KMS-11 (cell line): ENCODE measurements around the gene ARHGEF7.
A peak's percentile ranks its signal among the peaks of the same experiment; 100 is the strongest.

Experiments used
- H2AFZ ChIP-seq: fragments of 200-600 bp; sonication (generic); 2 replicates; pipeline ENCODE4 v1.6.1; 2016; ENCODE audit warnings: antibody characterized with exemption, mixed run types, low read depth
- H3K27ac ChIP-seq: fragments of 200-600 bp; sonication (generic); 2 replicates; pipeline ENCODE4 v1.6.1; 2016; ENCODE audit warnings: mild to moderate bottlenecking, mixed run types
- H3K27me3 ChIP-seq: fragments of 200-600 bp; sonication (generic); 2 replicates; pipeline ENCODE4 v1.6.1; 2017; ENCODE audit warnings: mild to moderate bottlenecking, low read depth, mixed run types, moderate library complexity; ENCODE audit not compliant: insufficient read depth
- H3K36me3 ChIP-seq: fragments of 200-600 bp; sonication (generic); 2 replicates; pipeline ENCODE4 v1.6.1; 2017; ENCODE audit warnings: mild to moderate bottlenecking, mixed run types; ENCODE audit not compliant: insufficient read depth
- H3K4me1 ChIP-seq: fragments of 200-600 bp; sonication (generic); 2 replicates; pipeline ENCODE4 v1.6.1; 2016; ENCODE audit warnings: mild to moderate bottlenecking, low read depth, mixed run types; ENCODE audit not compliant: poor library complexity, severe bottlenecking
- H3K4me2 ChIP-seq: fragments of 200-600 bp; sonication (generic); 2 replicates; pipeline ENCODE4 v1.7.0; 2016; ENCODE audit warnings: mild to moderate bottlenecking, mixed run types
- H3K4me3 ChIP-seq: fragments of 200-600 bp; sonication (generic); IDR thresholded peaks from 2 replicates; pipeline ENCODE4 v1.6.1; 2017; ENCODE audit warnings: low read depth, low read length, mixed read lengths; ENCODE audit not compliant: insufficient read depth
- H3K79me2 ChIP-seq: fragments of 200-600 bp; sonication (generic); 2 replicates; pipeline ENCODE4 v1.6.1; 2016; ENCODE audit warnings: low read depth, mixed run types; ENCODE audit not compliant: insufficient read depth
- H3K9ac ChIP-seq: fragments of 200-600 bp; sonication (generic); 2 replicates; pipeline ENCODE4 v1.6.1; 2016; ENCODE audit warnings: mild to moderate bottlenecking, mixed run types
- H4K20me1 ChIP-seq: fragments of 200-600 bp; sonication (generic); 2 replicates; pipeline ENCODE4 v1.6.1; 2016; ENCODE audit warnings: mild to moderate bottlenecking, mixed run types; ENCODE audit not compliant: insufficient read depth
- TF ChIP-seq, protein P1 (sequence below): fragments of 200-600 bp; sonication (generic); conservative IDR thresholded peaks from 2 replicates; pipeline ENCODE4 v1.6.1; 2017; ENCODE audit warnings: low read depth, mild to moderate bottlenecking, antibody characterized with exemption, low read length, moderate library complexity, mixed read lengths

Gene ARHGEF7

DNA sequence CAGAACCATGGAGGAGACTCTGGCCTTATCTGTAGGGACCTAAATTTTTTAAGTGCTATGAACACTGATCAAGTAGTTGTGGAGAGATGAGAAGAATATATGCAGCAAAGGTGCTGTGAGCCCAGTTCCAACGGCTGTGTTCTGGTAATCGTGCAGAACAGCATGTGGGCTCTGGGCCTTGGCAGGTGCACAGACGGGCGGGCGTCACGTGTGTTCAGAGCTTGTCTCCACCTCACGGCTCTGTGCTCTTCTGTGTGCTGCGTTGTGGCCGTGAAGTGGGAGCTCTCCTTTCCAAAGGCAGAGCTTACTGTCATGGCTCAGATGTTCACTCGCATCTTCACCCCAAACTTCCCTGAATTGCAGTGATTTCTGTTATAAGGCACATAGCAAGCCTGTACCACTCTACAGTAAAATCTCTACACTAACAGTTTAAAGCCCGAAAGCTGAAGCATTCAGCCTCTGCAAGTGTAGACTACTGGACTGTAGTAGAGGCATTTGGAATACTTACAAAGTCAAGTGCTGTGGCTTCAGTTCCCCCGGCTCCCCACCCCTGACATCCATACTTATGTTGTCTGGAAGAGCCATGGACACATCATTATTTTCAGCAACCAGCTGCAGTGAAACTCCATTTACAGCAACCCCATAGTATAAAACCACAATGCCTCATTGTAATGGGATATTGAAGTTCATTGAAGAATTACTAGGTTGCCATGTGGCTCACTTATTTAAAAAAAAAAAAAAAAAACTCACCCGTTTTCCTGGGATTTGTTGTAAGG, 177.8 kb downstream of the ARHGEF7 start:
- no peak overlapping the region for H2AFZ ChIP-seq
- H3K9ac ChIP-seq, result no peak overlapping the region
- TF ChIP-seq, protein P1, sequence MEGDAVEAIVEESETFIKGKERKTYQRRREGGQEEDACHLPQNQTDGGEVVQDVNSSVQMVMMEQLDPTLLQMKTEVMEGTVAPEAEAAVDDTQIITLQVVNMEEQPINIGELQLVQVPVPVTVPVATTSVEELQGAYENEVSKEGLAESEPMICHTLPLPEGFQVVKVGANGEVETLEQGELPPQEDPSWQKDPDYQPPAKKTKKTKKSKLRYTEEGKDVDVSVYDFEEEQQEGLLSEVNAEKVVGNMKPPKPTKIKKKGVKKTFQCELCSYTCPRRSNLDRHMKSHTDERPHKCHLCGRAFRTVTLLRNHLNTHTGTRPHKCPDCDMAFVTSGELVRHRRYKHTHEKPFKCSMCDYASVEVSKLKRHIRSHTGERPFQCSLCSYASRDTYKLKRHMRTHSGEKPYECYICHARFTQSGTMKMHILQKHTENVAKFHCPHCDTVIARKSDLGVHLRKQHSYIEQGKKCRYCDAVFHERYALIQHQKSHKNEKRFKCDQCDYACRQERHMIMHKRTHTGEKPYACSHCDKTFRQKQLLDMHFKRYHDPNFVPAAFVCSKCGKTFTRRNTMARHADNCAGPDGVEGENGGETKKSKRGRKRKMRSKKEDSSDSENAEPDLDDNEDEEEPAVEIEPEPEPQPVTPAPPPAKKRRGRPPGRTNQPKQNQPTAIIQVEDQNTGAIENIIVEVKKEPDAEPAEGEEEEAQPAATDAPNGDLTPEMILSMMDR, result no peak
- H3K4me1 ChIP-seq, result peaks cover 13% of the 10 kb centered on the region
- H3K27me3 ChIP-seq, result no peaks in the 10 kb centered on the region
- no peaks in the 10 kb centered on the region for H4K20me1 ChIP-seq
- no peaks in the 10 kb centered on the region for H3K79me2 ChIP-seq
- H3K27ac ChIP-seq, result no peak overlapping the region
- no peak overlapping the region for H3K4me3 ChIP-seq
- H3K4me2 ChIP-seq, result no peak overlapping the region
- H3K36me3 ChIP-seq, result no peaks in the 10 kb centered on the region

DNA sequence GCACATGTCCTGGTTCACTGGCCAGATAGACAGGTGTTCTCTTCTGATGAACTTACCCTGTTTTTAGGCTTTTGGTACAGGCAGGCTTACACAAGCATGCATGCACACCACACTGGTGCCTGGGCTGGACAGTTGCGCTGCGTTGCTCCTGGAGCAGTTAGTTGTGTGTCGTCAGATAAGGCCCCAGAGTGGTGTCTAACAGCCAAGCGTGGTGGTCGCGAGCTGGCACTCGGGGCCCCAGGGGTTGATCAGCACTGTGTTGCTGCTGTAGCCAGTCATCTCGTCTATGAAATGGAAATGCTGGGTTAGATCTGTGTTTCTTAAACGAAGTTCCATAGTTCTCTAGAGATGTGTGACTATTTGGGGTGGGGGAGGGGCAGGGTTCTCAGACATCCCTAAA, 180.8 kb downstream of the ARHGEF7 start:
- H2AFZ ChIP-seq, result no peak overlapping the region
- peaks cover 13% of the 10 kb centered on the region for H3K4me1 ChIP-seq
- no peak overlapping the region for H3K4me3 ChIP-seq
- no peak overlapping the region; the same call in 1 of the 2 replicates for H3K4me2 ChIP-seq
- no peaks in the 10 kb centered on the region for H3K27me3 ChIP-seq
- H3K9ac ChIP-seq, result no peak overlapping the region
- H3K27ac ChIP-seq, result no peak overlapping the region
- no peaks in the 10 kb centered on the region for H3K79me2 ChIP-seq
- TF ChIP-seq, protein P1, result no peak
- H3K36me3 ChIP-seq, result no peaks in the 10 kb centered on the region
- no peaks in the 10 kb centered on the region for H4K20me1 ChIP-seq

DNA sequence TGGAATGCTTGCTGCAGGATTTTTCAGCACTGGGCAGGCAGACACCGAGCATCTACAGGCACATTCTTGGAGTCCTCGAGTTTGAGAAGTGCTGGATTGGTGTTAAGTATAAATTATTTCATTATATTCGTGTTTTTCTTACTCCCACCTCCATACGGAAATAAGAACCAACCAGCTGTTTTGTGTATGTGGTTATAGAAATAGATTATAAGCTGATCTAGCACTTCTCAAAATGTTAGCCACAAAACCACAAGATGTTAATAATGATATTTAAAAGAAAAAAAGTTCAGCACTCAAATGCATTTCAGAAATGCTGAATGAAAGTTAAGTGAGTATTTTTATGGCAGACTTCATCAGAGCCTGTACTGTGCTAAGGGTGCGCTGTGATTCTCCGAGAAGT, 181.3 kb downstream of the ARHGEF7 start:
- no peaks in the 10 kb centered on the region for H3K79me2 ChIP-seq
- no peak overlapping the region for H2AFZ ChIP-seq
- peak overlapping the region; percentile 17; the same call in 1 of the 2 replicates for H3K4me2 ChIP-seq
- TF ChIP-seq, protein P1, result no peak
- H3K36me3 ChIP-seq, result no peaks in the 10 kb centered on the region
- no peak overlapping the region for H3K27ac ChIP-seq
- no peaks in the 10 kb centered on the region for H3K27me3 ChIP-seq
- H3K4me1 ChIP-seq, result peaks cover 13% of the 10 kb centered on the region
- H3K4me3 ChIP-seq, result no peak overlapping the region
- no peaks in the 10 kb centered on the region for H4K20me1 ChIP-seq
- no peak overlapping the region for H3K9ac ChIP-seq

DNA sequence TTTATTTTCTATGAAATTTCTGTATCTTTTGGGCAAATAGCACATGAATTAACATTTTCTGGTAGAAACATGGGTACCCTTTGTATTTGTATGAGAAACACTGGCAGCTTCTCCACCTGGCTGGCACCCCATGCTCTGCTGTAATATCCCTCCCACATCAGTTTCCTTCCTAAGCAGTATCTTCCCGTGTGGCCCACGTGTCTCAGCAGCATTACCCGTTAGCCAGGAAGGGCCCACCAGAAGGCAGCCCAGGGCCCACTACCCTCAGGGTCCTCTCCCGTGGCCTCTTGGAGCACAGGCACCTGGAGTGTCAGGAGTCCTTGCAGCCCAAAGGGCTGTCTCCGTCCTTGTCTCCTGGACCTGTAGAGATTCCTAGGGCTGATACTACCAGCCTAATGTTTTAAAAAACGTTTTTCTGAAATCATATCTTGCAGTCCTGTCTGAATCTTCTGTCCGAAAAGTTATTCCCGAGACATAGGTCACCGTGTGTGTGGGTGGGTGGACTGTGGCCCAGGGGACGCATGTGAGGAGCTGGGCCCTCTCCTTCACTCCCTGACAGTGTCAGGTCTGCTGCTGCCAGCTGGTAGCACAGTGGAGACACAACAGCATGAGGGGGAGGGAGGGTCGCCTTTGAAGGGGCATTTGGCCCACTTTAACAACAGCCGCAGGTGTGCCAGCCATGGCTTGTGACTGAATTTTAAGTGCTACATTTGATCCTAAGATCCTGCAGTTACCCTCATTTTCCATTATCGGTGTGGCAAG, 183.3 kb downstream of the ARHGEF7 start:
- Histone ChIP-seq H3K36me3 (no peaks in the 10 kb centered on the region), H3K4me1 (peaks cover 13% of the 10 kb centered on the region), H2AFZ (no peak overlapping the region), H3K4me2 (no peak overlapping the region), H3K4me3 (no peak overlapping the region), H3K27ac (no peak overlapping the region), H4K20me1 (no peaks in the 10 kb centered on the region), H3K79me2 (no peaks in the 10 kb centered on the region), H3K9ac (no peak overlapping the region), H3K27me3 (no peaks in the 10 kb centered on the region)
- TF ChIP-seq, protein P1, result no peak
